GM23338 (cell line): ENCODE results near the gene SPINT1.

Experiments used
- CTCF ChIP-seq, 2 experiments: fragments of 200-600 bp in 1 of 2; sonication (generic) in 1 of 2; conservative IDR thresholded peaks; 2 replicates each; pipeline versions ENCODE4 v1.5.1 to v1.6.1; 2016 to 2017; ENCODE audit warnings: antibody characterized with exemption in 2 of 2, low read depth in 2 of 2, mild to moderate bottlenecking in 2 of 2, moderate library complexity in 1 of 2
- EZH2 ChIP-seq: fragments of 200-600 bp; sonication (generic); IDR thresholded peaks from one replicate; pipeline ENCODE4 v1.8.0; 2017; ENCODE audit warnings: antibody characterized with exemption, mild to moderate bottlenecking, low read depth; ENCODE audit not compliant: unreplicated experiment
- EZH2phosphoT487 ChIP-seq: fragments of 200-600 bp; sonication (generic); IDR thresholded peaks from one replicate; pipeline ENCODE4 v1.8.1; 2018; ENCODE audit warnings: antibody characterized with exemption; ENCODE audit not compliant: unreplicated experiment
- POLR2AphosphoS5 ChIP-seq: IDR thresholded peaks from 2 replicates; pipeline ENCODE4 v1.6.1; 2016; ENCODE audit warnings: antibody characterized with exemption, low read depth
- ZNF331 ChIP-seq: fragments of 250-450 bp; sonication (Bioruptor Pico); IDR thresholded peaks from 2 replicates; pipeline ENCODE4 v1.5.0; 2020; ENCODE audit warnings: low read depth, mild to moderate bottlenecking, moderate library complexity

- TF ChIP-seq CTCF (conservative IDR thresholded peaks at IDR 0.05; ENCODE audit: low read depth in 2 of 2) = no peak
- TF ChIP-seq ZNF331 = no peak
- no peak for TF ChIP-seq EZH2
- TF ChIP-seq EZH2phosphoT487 = no peak
- TF ChIP-seq POLR2AphosphoS5 = no peak
These were observed 23.4 kb downstream of the SPINT1 start for GRCh38 chr15:40867199-40867598.
